Liver (tissue), 3 donors: ENCODE results near the gene AIG1.

Source experiments
- FOXA1 ChIP-seq: IDR thresholded peaks from 2 replicates; pipeline ENCODE4 v1.6.1; 2016; ENCODE audit warnings: antibody characterized with exemption
- RXRA ChIP-seq, 2 donors: IDR thresholded peaks; 2 replicates each; pipeline ENCODE4 v1.6.1; 2017 to 2018; ENCODE audit warnings: antibody characterized with exemption in 2 of 2, mild to moderate bottlenecking in 1 of 2
- TF ChIP-seq, protein P1 (sequence below): IDR thresholded peaks from 2 replicates; pipeline ENCODE4 v1.6.1; 2016; ENCODE audit warnings: antibody characterized with exemption, mild to moderate bottlenecking
- TF ChIP-seq, protein P2 (sequence below): fragments of 150-350 bp; IDR thresholded peaks from 2 replicates; pipeline ENCODE4 v1.5.1; 2017; ENCODE audit warnings: improper control_type of control experiment, low read depth, low read length; ENCODE audit not compliant: missing input control
- TF ChIP-seq, protein P3 (sequence below): IDR thresholded peaks from 2 replicates; pipeline ENCODE4 v1.6.1; 2016; ENCODE audit warnings: antibody characterized with exemption
- donor health status: healthy.
- donor health status: healthy.

DNA sequence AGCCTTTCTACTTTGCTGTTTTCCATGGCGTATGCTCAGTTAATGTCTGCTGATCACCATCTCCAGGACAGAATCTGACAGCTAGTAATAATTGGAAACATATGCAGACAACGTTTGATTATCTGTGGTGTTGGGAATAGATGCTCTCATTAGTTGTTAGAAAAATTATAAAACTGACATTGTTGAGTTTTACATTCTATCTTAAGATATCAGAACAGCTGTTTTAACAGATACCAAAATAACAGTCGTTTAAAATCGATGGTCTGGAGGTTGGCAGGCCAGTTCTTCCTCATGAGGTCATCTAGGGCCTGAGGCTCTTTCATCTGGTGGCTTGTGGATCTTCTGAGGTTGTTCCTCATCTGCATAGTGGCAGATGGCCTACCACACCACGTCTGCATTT, 137.6 kb downstream of the AIG1 start:
- TF ChIP-seq, protein P1, sequence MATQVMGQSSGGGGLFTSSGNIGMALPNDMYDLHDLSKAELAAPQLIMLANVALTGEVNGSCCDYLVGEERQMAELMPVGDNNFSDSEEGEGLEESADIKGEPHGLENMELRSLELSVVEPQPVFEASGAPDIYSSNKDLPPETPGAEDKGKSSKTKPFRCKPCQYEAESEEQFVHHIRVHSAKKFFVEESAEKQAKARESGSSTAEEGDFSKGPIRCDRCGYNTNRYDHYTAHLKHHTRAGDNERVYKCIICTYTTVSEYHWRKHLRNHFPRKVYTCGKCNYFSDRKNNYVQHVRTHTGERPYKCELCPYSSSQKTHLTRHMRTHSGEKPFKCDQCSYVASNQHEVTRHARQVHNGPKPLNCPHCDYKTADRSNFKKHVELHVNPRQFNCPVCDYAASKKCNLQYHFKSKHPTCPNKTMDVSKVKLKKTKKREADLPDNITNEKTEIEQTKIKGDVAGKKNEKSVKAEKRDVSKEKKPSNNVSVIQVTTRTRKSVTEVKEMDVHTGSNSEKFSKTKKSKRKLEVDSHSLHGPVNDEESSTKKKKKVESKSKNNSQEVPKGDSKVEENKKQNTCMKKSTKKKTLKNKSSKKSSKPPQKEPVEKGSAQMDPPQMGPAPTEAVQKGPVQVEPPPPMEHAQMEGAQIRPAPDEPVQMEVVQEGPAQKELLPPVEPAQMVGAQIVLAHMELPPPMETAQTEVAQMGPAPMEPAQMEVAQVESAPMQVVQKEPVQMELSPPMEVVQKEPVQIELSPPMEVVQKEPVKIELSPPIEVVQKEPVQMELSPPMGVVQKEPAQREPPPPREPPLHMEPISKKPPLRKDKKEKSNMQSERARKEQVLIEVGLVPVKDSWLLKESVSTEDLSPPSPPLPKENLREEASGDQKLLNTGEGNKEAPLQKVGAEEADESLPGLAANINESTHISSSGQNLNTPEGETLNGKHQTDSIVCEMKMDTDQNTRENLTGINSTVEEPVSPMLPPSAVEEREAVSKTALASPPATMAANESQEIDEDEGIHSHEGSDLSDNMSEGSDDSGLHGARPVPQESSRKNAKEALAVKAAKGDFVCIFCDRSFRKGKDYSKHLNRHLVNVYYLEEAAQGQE: no peak
- TF ChIP-seq, protein P2, sequence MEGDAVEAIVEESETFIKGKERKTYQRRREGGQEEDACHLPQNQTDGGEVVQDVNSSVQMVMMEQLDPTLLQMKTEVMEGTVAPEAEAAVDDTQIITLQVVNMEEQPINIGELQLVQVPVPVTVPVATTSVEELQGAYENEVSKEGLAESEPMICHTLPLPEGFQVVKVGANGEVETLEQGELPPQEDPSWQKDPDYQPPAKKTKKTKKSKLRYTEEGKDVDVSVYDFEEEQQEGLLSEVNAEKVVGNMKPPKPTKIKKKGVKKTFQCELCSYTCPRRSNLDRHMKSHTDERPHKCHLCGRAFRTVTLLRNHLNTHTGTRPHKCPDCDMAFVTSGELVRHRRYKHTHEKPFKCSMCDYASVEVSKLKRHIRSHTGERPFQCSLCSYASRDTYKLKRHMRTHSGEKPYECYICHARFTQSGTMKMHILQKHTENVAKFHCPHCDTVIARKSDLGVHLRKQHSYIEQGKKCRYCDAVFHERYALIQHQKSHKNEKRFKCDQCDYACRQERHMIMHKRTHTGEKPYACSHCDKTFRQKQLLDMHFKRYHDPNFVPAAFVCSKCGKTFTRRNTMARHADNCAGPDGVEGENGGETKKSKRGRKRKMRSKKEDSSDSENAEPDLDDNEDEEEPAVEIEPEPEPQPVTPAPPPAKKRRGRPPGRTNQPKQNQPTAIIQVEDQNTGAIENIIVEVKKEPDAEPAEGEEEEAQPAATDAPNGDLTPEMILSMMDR: no peak
- TF ChIP-seq, protein P3, sequence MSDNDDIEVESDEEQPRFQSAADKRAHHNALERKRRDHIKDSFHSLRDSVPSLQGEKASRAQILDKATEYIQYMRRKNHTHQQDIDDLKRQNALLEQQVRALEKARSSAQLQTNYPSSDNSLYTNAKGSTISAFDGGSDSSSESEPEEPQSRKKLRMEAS: no peak
- TF ChIP-seq FOXA1 (no peak), RXRA (IDR thresholded peaks at IDR 0.05) (no peak)
